Measurements from ENCODE around the gene NXF3.
A peak's percentile ranks its signal among the peaks of the same experiment; 100 is the strongest.
"Not testable (repeated sequence)": the region's sequence is repeated elsewhere in the genome, so short reads cannot be mapped to it uniquely, and the experiment has no call there.

Gene NXF3

GRCh38 chrX:103092942-103093341 lies at the start of gene NXF3:
NXF3 (minus strand) TSS chrX:103093143; CDS start chrX:103093023, 120 bp downstream.
- no peak for DNase-seq

GRCh38 chrX:103136528-103136927 lies 43.6 kb upstream of the NXF3 start:
- DNase-seq: not testable (repeated sequence)

GRCh38 chrX:103124284-103124683 lies 31.3 kb upstream of the NXF3 start:
- DNase-seq: no peak

- no peak for DNase-seq
Observed at GRCh38 chrX:103120748-103121147, 27.8 kb upstream of the NXF3 start.

- not testable (repeated sequence) for DNase-seq
Observed at GRCh38 chrX:103116970-103117369, 24.0 kb upstream of the NXF3 start.

GRCh38 chrX:103109497-103109896 lies 16.6 kb upstream of the NXF3 start:
- DNase-seq: not testable (repeated sequence)

GRCh38 chrX:103107836-103108235 lies 14.9 kb upstream of the NXF3 start:
- DNase-seq: no peak

GRCh38 chrX:103107227-103107737 lies 14.3 kb upstream of the NXF3 start:
- DNase-seq: not testable (repeated sequence)

GRCh38 chrX:103104370-103104769 lies 11.4 kb upstream of the NXF3 start:
- not testable (repeated sequence) for DNase-seq

- not testable (repeated sequence) for DNase-seq
Observed at GRCh38 chrX:103103866-103104265, 10.9 kb upstream of the NXF3 start.

GRCh38 chrX:103101299-103102042 lies 8.5 kb upstream of the NXF3 start:
- no peak for DNase-seq

- DNase-seq: no peak
Observed at GRCh38 chrX:103100484-103100883, 7.5 kb upstream of the NXF3 start.

- no peak for DNase-seq
Observed at GRCh38 chrX:103099691-103100090, 6.7 kb upstream of the NXF3 start.

GRCh38 chrX:103098488-103098887 lies 5.5 kb upstream of the NXF3 start:
- DNase-seq: no peak

GRCh38 chrX:103081051-103081450 lies 11.9 kb downstream of the NXF3 start:
- DNase-seq: no peak

- no peak for DNase-seq
Observed at GRCh38 chrX:103073467-103073866, 19.5 kb downstream of the NXF3 start.

GRCh38 chrX:103066606-103067005 lies 26.3 kb downstream of the NXF3 start:
- DNase-seq: no peak

GRCh38 chrX:103063918-103064434 lies 29.0 kb downstream of the NXF3 start, which contains the start of gene BEX1:
BEX1 (minus strand) TSS chrX:103064171; CDS start chrX:103063274, 897 bp downstream.
- DNase-seq: peak; percentile 84

- DNase-seq: peak; percentile 37
Observed at GRCh38 chrX:103063191-103063845, 29.6 kb downstream of the NXF3 start.

GRCh38 chrX:103061486-103061885 lies 31.5 kb downstream of the NXF3 start:
- no peak for DNase-seq

- DNase-seq: no peak
Observed at GRCh38 chrX:103056902-103057301, 36.0 kb downstream of the NXF3 start.

- no peak for DNase-seq
Observed at GRCh38 chrX:103052625-103053024, 40.3 kb downstream of the NXF3 start.

- DNase-seq: no peak
Observed at GRCh38 chrX:103051260-103051789, 41.6 kb downstream of the NXF3 start.

- not testable (repeated sequence) for DNase-seq
Observed at GRCh38 chrX:103033371-103033770, 59.6 kb downstream of the NXF3 start.

Measured in NCI-H2171 (cell line).